Heart left ventricle (tissue), 16 donors: ENCODE measurements around the gene ZNF474. TPM values are rescaled to one million over a fixed set of nuclear protein-coding genes. Genes with fewer than 3 reads are reported as not detected.
A peak's percentile ranks its signal among the peaks of the same experiment; 100 is the strongest.

Experiments used
- ATAC-seq, 4 donors: fragments of 200-7000 bp; cut with Tn5 transposase; one replicate each; pipeline ENCODE4 v1.9.1; 2020 to 2022; ENCODE audit warnings: moderate library complexity in 4 of 4, mild to moderate bottlenecking in 3 of 4, moderate number of reproducible peaks in 1 of 4
- DNase-seq, 5 donors: peaks; one replicate each; pipeline ENCODE4 v3.0.0-alpha.2; 2020
- H3K27ac ChIP-seq, 12 donors: fragments of 200-600 bp; sonication (generic) in 4 of 12; one replicate each; pipeline versions ENCODE4 v1.5.0 to v1.8.0; 2016 to 2022; ENCODE audit warnings: mild to moderate bottlenecking in 2 of 12
- H3K27me3 ChIP-seq, 9 donors: fragments of 200-600 bp; sonication (generic) in 2 of 9; one replicate each; pipeline versions ENCODE4 v1.5.1 to v1.8.0; 2016 to 2022; ENCODE audit warnings: mild to moderate bottlenecking in 3 of 9
- H3K36me3 ChIP-seq, 9 donors: fragments of 200-600 bp; sonication (generic) in 2 of 9; one replicate each; pipeline versions ENCODE4 v1.5.0 to v1.8.0; 2018 to 2022; ENCODE audit warnings: mild to moderate bottlenecking in 2 of 9
- H3K4me1 ChIP-seq, 12 donors: fragments of 200-600 bp; sonication (generic) in 4 of 12; one replicate each; pipeline versions ENCODE4 v1.5.0 to v1.8.0; 2016 to 2022; ENCODE audit warnings: mild to moderate bottlenecking in 3 of 12
- H3K4me3 ChIP-seq, 12 donors: fragments of 200-600 bp; sonication (generic) in 4 of 12; one replicate each; pipeline versions ENCODE4 v1.5.0 to v1.8.0; 2017 to 2022; ENCODE audit warnings: mild to moderate bottlenecking in 9 of 12, moderate library complexity in 4 of 12
- H3K9me3 ChIP-seq, 12 donors: fragments of 200-600 bp; sonication (generic) in 4 of 12; one replicate each; pipeline versions ENCODE4 v1.5.0 to v1.8.0; 2016 to 2022; ENCODE audit warnings: mild to moderate bottlenecking in 1 of 12
- POLR2A ChIP-seq, 2 donors: fragments of 450-650 bp; IDR thresholded peaks; one replicate each; pipeline ENCODE4 v1.6.1; 2017; ENCODE audit warnings: antibody characterized with exemption in 2 of 2, mild to moderate bottlenecking in 2 of 2, moderate library complexity in 2 of 2
- WGBS, 4 donors: extraction: QIAGEN DNeasy Blood & Tissue Kit in 2 of 4; methylation state at CpG; one replicate each; pipeline versions ENCODE4 v1.1.5 to v1.1.7; 2013 to 2018; 5-methylcytosine and 5-hydroxymethylcytosine counted together
- intact Hi-C, 10 donors: fragments of 100-400 bp; cut with DNase I; formaldehyde crosslinking; loops; one replicate each; pipeline versions ENCODE4 v1.11.1 to v1.14.2; 2022
- polyA plus RNA-seq, 2 donors: library from polyadenylated mRNA; stranded (reverse); fragments of 200-250 nt; gene quantifications; one replicate each; pipeline ENCODE4 v1.2.3, GENCODE V29; 2013
- total RNA-seq, 9 donors: library from RNA; depleted of rRNA in 2 of 9; stranded (reverse); fragments of >200 nt in 2 of 9; fragmentation: NEBNext Ultra II Directional in 3 of 9; extraction: Animal tissue kit (Norgen Biotek cat#: 25700) in 3 of 9; gene quantifications; one replicate each; pipeline versions ENCODE4 v1.1.0 to v1.2.4, GENCODE V29; 2016 to 2023
- TF ChIP-seq, protein P1 (sequence below), 12 donors: fragments of 200-600 bp; sonication (generic) in 4 of 12; IDR thresholded peaks; one replicate each; pipeline versions ENCODE4 v1.5.0 to v1.8.0; 2018 to 2022; ENCODE audit warnings: antibody characterized with exemption in 12 of 12, mild to moderate bottlenecking in 5 of 12
- donor health status: ischemic (EF 13 %, LVEDD 7.1; RV severe dilation, severe dysfunction).
- donor health status: healthy with polysubstance abuse.
- donor health status: DM: no; HTN: yes; CAD: no.
- donor health status: DM: no; HTN: no; CAD: no.
- donor health status: ischemic (EF 25% LVEDD 6.9; RV normal size, moderate dysfunction).
- donor health status: ischemic (EF 25% LVEDD 5.7; RV mildly dilated, moderate dysfunction).
- donor health status: healthy.
- donor health status: DM: yes; HTN: yes; CAD: no.
- donor health status: ischemic (EF 35%, LVEDD 5.7; RV mildly dilated, moderate dysfunction).
- donor health status: nonischemic (EF 11% LVEDD 7.7; RV severe dilation, severe dysfunction).
- donor health status: DM: yes; HTN: yes; CAD: no.
- donor health status: PGD.
- donor health status: ischemic (EF 29% LVEDD 5.4; RV normal size, mild dysfunction).
- donor health status: nonischemic (EF 23%, LVEDD 6.1; RV moderate dilation, normal function).

The ZNF474 gene
- total and polyA plus RNA-seq, 11 donors: 0.03 to 0.25 (median 0.16) TPM; not detected in 6

DNA sequence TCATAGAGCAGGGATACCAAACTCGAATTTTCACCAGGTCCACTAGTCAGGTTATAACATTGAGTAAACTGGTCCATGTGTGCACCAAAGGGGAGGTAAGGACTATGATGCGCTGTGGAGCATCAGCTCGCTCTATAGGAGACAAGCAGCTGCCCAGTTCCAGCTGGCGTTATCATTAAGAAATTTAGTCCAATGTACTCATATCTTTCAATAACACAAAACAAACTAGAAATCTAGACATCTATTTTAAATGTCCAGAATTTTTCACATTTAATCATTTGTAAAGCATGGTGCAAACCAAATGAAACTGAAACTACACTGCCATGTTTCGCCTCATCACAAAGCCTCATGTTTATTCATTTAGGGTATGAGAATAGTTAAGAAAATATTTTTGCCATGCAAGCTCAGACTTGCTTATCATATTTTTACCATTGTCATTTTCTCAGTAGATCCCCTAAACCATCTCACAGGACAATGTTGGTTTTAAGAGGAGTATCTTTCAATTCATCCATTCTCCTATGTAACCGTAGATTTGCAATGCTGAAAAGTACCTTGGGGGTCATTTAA, 50.9 kb downstream of the ZNF474 start:
- ATAC-seq: no peak
- no peak overlapping the region for H3K27ac ChIP-seq
- WGBS, 4 donors: 90 to 97% (median 95%) methylated on average over 6 of the region's 6 CpGs

DNA sequence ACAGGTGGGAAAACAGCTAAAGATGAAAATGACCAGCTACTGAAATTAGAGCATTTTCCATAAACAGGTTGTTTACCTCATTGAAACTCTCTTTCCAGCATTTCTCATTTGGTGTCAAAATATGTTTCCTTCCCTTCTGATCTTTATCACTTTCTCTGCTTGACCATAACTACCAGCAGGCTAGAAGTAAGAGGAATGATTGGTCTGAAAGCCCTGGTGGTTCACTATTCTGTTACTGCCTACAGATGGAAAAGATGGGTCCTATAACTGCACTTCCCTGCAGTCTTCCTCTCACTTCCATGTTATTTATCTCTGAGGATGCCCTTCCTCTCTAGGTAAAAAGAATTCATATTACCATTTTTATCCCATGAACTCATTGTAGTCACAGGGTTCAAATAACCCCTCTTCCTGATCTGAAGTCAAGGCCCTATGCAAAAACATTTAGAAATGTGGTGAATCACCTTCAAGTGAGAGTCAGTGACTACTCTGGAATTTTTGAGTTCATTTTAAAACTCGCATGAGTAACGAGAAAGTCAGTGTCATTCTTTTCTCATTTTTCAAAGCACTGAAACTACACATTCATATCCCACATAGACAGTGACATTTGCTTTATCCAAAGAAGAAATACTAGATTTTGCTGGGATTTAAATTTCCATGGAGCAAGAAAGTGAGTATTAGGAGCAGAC, 51.7 kb downstream of the ZNF474 start:
- 75 to 89% (median 87%) methylated on average over 2 of the region's 2 CpGs for WGBS, 4 donors
- Histone ChIP-seq H3K27ac (peak overlapping the region in 1 of 12 donors; percentile 55), H3K4me1 (peaks cover 0 to 34% (median 19%) of the 10 kb centered on the region in 12 donors), H3K4me3 (no peak overlapping the region), H3K9me3 (no peaks in the 10 kb centered on the region), H3K36me3 (no peaks in the 10 kb centered on the region), H3K27me3 (no peaks in the 10 kb centered on the region)
- intact Hi-C loops: loop anchor here in 2 of 10 donors (10.0 kb wide), 1 partner anchor 216 kb away; the partner anchor contains the start of gene SRFBP1 (in 2 of the 2)
- TF ChIP-seq, protein P1, sequence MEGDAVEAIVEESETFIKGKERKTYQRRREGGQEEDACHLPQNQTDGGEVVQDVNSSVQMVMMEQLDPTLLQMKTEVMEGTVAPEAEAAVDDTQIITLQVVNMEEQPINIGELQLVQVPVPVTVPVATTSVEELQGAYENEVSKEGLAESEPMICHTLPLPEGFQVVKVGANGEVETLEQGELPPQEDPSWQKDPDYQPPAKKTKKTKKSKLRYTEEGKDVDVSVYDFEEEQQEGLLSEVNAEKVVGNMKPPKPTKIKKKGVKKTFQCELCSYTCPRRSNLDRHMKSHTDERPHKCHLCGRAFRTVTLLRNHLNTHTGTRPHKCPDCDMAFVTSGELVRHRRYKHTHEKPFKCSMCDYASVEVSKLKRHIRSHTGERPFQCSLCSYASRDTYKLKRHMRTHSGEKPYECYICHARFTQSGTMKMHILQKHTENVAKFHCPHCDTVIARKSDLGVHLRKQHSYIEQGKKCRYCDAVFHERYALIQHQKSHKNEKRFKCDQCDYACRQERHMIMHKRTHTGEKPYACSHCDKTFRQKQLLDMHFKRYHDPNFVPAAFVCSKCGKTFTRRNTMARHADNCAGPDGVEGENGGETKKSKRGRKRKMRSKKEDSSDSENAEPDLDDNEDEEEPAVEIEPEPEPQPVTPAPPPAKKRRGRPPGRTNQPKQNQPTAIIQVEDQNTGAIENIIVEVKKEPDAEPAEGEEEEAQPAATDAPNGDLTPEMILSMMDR (IDR thresholded peaks at IDR 0.05): no peak
- no peak for TF ChIP-seq POLR2A (IDR thresholded peaks at IDR 0.05)
- DNase-seq (no peak), ATAC-seq (no peak)

More for the DNA sequence above, 50.9 kb downstream of the ZNF474 start:
- H3K4me1 ChIP-seq: peaks cover 0 to 34% (median 19%) of the 10 kb centered on the region in 12 donors
- H3K4me3 ChIP-seq: no peak overlapping the region
- H3K27me3 ChIP-seq: no peaks in the 10 kb centered on the region
- intact Hi-C loops: loop anchor here in 2 of 10 donors (10.0 kb wide), 1 partner anchor 215 kb away; the partner anchor contains the start of gene SRFBP1 (in 2 of the 2)
- TF ChIP-seq POLR2A (IDR thresholded peaks at IDR 0.05): no peak
- TF ChIP-seq, protein P1 (IDR thresholded peaks at IDR 0.05): no peak
- no peak for DNase-seq
- H3K9me3 ChIP-seq: no peaks in the 10 kb centered on the region
- no peaks in the 10 kb centered on the region for H3K36me3 ChIP-seq

DNA sequence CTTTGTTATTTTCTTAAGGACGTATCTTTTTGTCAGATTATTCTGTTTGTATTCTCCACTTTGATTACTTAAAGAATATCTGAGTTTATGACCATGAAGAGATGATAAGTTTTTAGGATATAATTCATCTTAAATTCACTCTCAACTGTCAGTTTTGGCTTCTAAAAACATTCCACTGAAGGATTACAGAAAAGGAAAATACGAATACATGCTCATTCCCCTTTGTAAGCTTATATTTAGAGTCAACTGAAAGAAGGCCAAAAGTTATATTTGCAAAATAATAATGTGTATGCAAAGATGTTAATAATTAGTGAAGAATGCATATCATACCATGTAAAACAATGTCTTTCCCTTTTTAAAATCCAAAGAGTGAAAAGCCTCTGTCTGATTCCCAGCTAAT, 52.5 kb downstream of the ZNF474 start:
- DNase-seq (no peak), ATAC-seq (no peak)
- no peak for TF ChIP-seq POLR2A (IDR thresholded peaks at IDR 0.05)
- TF ChIP-seq, protein P1 (IDR thresholded peaks at IDR 0.05): no peak
- Histone ChIP-seq H3K27ac (peak overlapping the region in 7 of 12 donors; percentile 44 to 63 (median 55)), H3K4me1 (peaks cover 0 to 34% (median 19%) of the 10 kb centered on the region in 12 donors), H3K27me3 (no peaks in the 10 kb centered on the region), H3K9me3 (no peaks in the 10 kb centered on the region), H3K4me3 (no peak overlapping the region), H3K36me3 (no peaks in the 10 kb centered on the region)
- WGBS, 4 donors: 63 to 70% (median 67%) methylated on average over 2 of the region's 2 CpGs
- intact Hi-C loops: loop anchor here in 2 of 10 donors (10.0 kb wide), 1 partner anchor 217 kb away; the partner anchor contains the start of gene SRFBP1 (in 2 of the 2)

DNA sequence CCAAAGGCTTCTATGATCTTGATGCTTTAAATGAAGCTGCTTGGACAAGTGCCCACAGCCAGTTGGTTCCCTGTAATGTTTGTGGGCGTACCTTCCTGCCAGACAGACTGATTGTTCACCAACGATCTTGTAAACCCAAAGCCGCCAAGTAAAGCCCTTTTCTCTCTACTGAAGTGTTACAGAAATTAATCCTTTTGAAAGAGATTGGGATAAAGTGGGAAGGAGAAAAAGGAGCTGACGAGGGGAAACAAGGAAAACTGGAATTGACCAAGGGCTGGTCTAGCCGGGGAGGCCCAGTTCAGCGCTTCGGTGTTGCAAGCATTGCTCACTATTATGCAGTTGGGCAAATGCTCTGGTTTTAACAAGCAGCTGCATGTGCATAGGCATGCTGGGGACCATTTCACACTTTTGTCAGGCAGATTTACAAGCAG, 53.2 kb downstream of the ZNF474 start:
- peaks cover 0 to 34% (median 20%) of the 10 kb centered on the region in 12 donors for H3K4me1 ChIP-seq
- intact Hi-C loops: loop anchor here in 2 of 10 donors (10.0 kb wide), 1 partner anchor 218 kb away; the partner anchor contains the start of gene SRFBP1 (in 2 of the 2)
- TF ChIP-seq, protein P1 (IDR thresholded peaks at IDR 0.05): no peak
- no peak for TF ChIP-seq POLR2A (IDR thresholded peaks at IDR 0.05)
- ATAC-seq (peak in 3 of 4 donors; percentile 29 to 57 (median 55)), DNase-seq (peak in 4 of 5 donors; percentile 27 to 59 (median 42))
- H3K4me3 ChIP-seq: no peak overlapping the region
- 46 to 55% (median 48%) methylated on average over 7 of the region's 7 CpGs for WGBS, 4 donors
- H3K27ac ChIP-seq: peak overlapping the region; percentile 21 to 66 (median 52)
- H3K27me3 ChIP-seq: no peaks in the 10 kb centered on the region
- H3K9me3 ChIP-seq: no peaks in the 10 kb centered on the region
- no peaks in the 10 kb centered on the region for H3K36me3 ChIP-seq
